H54 (cell line): Measurements from ENCODE around the gene HMG20B.

Source experiments
- DNase-seq: peaks from one replicate; pipeline ENCODE4 v3.0.0; 2011; ENCODE audit warnings: low spot score, mixed read lengths; ENCODE audit not compliant: insufficient read length
- FAIRE-seq: peaks from 3 replicates; lab custom pipeline; 2011; peaks lifted over from hg19 to GRCh38; lab: Jason Lieb, UNC
- POLR2A ChIP-seq: IDR thresholded peaks from 2 replicates; pipeline ENCODE4 v1.6.1; 2011; ENCODE audit warnings: low read depth, mild to moderate bottlenecking, low read length

Gene HMG20B

GRCh38 chr19:3627351-3627723 is 54.6 kb downstream of the HMG20B start:
- no peak for TF ChIP-seq POLR2A
- DNase-seq (no peak), FAIRE-seq (no peak)
